Lower leg skin (tissue), 3 donors: ENCODE results near the gene SPP2.

ENCODE experiments used
- CTCF ChIP-seq, 3 donors: fragments of 450-650 bp; IDR thresholded peaks; one replicate each; pipeline ENCODE4 v1.5.1; 2016; ENCODE audit warnings: antibody characterized with exemption in 3 of 3, mild to moderate bottlenecking in 3 of 3, moderate library complexity in 2 of 3
- POLR2A ChIP-seq, 2 donors: fragments of 450-650 bp; IDR thresholded peaks; one replicate each; pipeline ENCODE4 v1.6.1; 2016 to 2017; ENCODE audit warnings: antibody characterized with exemption in 2 of 2, mild to moderate bottlenecking in 1 of 2, moderate library complexity in 1 of 2

GRCh38 chr2:234001380-234002160 is 48.9 kb upstream of the SPP2 start:
- TF ChIP-seq POLR2A (IDR thresholded peaks at IDR 0.05), result no peak
- TF ChIP-seq CTCF (IDR thresholded peaks at IDR 0.05), result no peak
